Mesothelial cell of epicardium (in vitro differentiated cells): ENCODE results near the gene AGBL3. TPM values are rescaled to one million over a fixed set of nuclear protein-coding genes. Genes with fewer than 3 reads are reported as not detected.

Experiments used
- DNase-seq, 2 experiments: peaks; one replicate each; pipeline ENCODE4 v3.0.0; 2021; ENCODE audit warnings: low spot score in 2 of 2; ENCODE audit not compliant: unreplicated experiment in 2 of 2
- H3K27ac Mint-ChIP-seq: 2 replicates; pipeline ENCODE4 v1.8.0; 2021; ENCODE audit warnings: mixed read lengths
- H3K27me3 Mint-ChIP-seq: 2 replicates; pipeline ENCODE4 v1.8.0; 2021; ENCODE audit warnings: low read depth, mixed read lengths
- H3K36me3 Mint-ChIP-seq: 2 replicates; pipeline ENCODE4 v1.8.0; 2021; ENCODE audit warnings: mixed read lengths
- H3K4me1 Mint-ChIP-seq: 2 replicates; pipeline ENCODE4 v1.8.0; 2021; ENCODE audit warnings: mixed read lengths
- H3K4me3 Mint-ChIP-seq: 2 replicates; pipeline ENCODE4 v1.8.0; 2021; ENCODE audit warnings: mild to moderate bottlenecking, moderate library complexity, mixed read lengths
- H3K9me3 Mint-ChIP-seq: 2 replicates; pipeline ENCODE4 v1.8.0; 2021; ENCODE audit warnings: mixed read lengths
- total RNA-seq: library from RNA; stranded (reverse); gene quantifications from 3 replicates; pipeline ENCODE4 v1.2.1, GENCODE V29; 2021
- TF ChIP-seq, protein P1 (sequence below): fragments of 200-600 bp; sonication (generic); IDR thresholded peaks from one replicate; pipeline ENCODE4 v1.5.0; 2021; ENCODE audit warnings: antibody characterized with exemption; ENCODE audit not compliant: unreplicated experiment

Gene AGBL3
- total RNA-seq, result 2.2 to 3.7 TPM (median 2.3 TPM) in 3 replicates

DNA sequence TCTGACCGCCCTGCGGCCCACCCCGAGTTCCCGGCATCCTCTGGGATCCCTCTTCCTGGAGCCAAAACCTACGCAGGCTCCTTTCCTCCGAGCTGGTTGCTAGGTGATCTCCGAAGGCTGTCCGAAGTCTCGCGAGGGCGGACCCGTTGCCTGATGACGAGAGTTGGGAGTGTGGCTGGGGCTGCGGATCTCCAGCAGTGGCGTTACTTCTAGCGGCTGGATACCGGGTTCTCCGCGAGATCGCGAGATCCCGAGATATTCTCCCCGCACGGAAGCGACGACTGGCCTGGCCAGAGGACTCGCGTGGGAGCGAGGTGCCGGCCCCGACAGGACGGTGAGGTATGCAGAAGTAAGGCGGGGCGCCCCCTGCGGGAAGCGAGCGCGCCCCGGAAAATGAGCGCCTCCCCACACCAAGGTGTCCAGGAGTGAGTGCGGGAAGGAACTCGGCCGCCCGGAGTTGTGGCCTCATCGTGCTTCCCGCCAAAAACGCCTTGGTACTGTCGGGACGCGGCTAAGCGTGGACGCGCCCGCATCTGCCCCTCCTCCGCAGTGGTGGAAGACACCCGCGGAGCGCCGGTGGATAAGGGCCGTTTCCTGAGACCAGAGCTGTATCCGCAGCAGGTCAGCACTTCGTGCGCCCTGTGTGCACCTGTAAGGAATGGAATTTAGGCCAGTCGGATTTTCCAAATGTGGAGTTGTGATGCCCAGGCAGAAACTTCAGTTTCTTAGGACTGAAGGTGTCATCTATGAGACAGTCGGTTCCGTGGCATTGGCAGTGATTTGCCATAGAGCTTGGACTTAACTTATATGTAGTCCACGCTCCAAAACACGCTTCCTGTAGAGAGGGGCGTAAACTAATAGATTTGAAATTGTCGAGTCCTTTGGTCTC is at the start of gene AGBL3:
Gene AGBL3 (plus strand): TSS at position 146 of the 889 bp plus-strand sequence. CDS start 1,426 bp downstream, outside the sequence.
- DNase-seq, result peak; percentile 83 to 90
- Mint-ChIP-seq H3K4me1 (peaks cover 34% of the 10 kb centered on the region), H3K27me3 (no peaks in the 10 kb centered on the region), H3K36me3 (peaks cover 10% of the 10 kb centered on the region), H3K4me3 (peak within 1 kb of the TSS; percentile 94), H3K27ac (peak within 1 kb of the TSS; percentile 97), H3K9me3 (no peaks in the 10 kb centered on the region)
- TF ChIP-seq, protein P1, sequence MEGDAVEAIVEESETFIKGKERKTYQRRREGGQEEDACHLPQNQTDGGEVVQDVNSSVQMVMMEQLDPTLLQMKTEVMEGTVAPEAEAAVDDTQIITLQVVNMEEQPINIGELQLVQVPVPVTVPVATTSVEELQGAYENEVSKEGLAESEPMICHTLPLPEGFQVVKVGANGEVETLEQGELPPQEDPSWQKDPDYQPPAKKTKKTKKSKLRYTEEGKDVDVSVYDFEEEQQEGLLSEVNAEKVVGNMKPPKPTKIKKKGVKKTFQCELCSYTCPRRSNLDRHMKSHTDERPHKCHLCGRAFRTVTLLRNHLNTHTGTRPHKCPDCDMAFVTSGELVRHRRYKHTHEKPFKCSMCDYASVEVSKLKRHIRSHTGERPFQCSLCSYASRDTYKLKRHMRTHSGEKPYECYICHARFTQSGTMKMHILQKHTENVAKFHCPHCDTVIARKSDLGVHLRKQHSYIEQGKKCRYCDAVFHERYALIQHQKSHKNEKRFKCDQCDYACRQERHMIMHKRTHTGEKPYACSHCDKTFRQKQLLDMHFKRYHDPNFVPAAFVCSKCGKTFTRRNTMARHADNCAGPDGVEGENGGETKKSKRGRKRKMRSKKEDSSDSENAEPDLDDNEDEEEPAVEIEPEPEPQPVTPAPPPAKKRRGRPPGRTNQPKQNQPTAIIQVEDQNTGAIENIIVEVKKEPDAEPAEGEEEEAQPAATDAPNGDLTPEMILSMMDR, result peak; percentile 42

DNA sequence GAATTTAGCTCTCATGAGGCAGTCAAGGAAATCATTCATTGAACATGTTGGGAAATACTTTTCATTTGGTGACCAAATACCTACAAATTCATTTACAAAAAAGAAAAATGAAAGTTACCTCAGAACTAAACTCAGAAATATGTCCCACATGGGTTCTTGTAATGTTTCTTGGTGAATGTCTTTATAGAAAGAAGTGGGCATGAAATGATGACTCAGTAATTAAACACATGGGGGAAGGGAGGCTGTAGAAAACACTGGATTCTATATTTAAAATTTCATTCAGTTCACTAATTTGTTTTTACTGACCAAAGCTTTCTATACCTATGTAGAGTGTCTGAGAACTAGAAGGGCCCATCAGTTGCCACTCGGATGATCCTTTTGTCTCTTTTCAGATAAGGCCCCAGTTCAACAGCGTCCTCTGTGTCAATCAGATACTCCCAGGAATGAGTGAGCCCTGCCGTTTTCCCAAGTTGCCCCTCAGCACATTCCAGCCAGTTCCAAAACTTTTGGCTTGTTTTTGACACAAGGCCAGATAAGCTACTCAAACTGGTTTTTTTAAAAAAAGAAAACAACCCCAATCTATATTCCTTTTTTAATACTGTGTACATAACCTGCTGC is 49.3 kb upstream of the AGBL3 start:
- Mint-ChIP-seq H3K4me1 (peaks cover 54% of the 10 kb centered on the region), H3K27me3 (no peaks in the 10 kb centered on the region), H3K36me3 (peaks cover 51% of the 10 kb centered on the region), H3K27ac (peak overlapping the region; percentile 57), H3K9me3 (peaks cover 2% of the 10 kb centered on the region), H3K4me3 (no peak overlapping the region)
- DNase-seq, result no peak
- TF ChIP-seq, protein P1, result no peak

DNA sequence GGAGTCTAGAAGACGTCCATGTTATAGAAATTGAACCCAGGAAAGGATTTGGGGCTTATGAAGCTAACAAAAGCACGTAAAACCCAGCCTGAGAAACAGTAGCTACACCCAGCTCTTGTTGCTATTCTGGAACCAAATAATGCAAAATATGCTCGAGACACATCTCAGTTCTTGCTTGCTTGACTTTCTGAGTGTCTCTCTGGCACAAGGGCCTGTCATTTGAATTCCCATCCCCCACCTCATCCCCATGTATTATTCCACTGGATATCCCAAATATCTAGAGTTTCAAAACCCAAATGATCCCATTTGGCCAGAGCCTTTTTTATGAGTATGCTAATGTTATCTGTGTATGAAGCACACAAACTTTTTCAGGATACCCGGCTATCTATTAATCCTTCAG is 48.2 kb upstream of the AGBL3 start:
- Mint-ChIP-seq H3K9me3 (no peaks in the 10 kb centered on the region), H3K27ac (peak overlapping the region; percentile 81), H3K36me3 (peaks cover 46% of the 10 kb centered on the region), H3K4me3 (no peak overlapping the region), H3K27me3 (no peaks in the 10 kb centered on the region), H3K4me1 (peaks cover 55% of the 10 kb centered on the region)
- TF ChIP-seq, protein P1, result no peak
- no peak for DNase-seq

DNA sequence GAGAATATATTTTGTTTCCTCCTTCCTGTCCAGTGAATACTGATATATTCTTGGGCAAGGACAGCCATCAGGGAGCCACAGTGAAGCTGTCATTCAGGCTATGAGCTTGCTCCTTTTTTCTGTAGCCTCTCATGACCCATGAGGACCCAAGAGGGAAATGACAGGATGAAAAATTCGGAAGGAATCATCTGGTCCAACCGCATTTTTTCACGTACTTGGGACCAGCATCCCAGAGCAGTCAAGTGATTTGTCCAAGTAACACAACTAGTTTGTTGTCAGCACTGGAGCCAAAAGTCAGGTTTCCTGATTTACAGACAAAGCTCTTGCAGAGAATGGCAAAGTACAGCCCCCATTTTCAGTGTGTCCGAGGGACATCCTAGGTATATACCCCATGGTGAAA is 47.2 kb upstream of the AGBL3 start:
- no peaks in the 10 kb centered on the region for H3K27me3 Mint-ChIP-seq
- TF ChIP-seq, protein P1, result no peak
- H3K9me3 Mint-ChIP-seq, result no peaks in the 10 kb centered on the region
- H3K4me3 Mint-ChIP-seq, result no peak overlapping the region
- no peak for DNase-seq
- peaks cover 41% of the 10 kb centered on the region for H3K36me3 Mint-ChIP-seq
- H3K27ac Mint-ChIP-seq, result peak overlapping the region; percentile 81
- peaks cover 55% of the 10 kb centered on the region for H3K4me1 Mint-ChIP-seq

DNA sequence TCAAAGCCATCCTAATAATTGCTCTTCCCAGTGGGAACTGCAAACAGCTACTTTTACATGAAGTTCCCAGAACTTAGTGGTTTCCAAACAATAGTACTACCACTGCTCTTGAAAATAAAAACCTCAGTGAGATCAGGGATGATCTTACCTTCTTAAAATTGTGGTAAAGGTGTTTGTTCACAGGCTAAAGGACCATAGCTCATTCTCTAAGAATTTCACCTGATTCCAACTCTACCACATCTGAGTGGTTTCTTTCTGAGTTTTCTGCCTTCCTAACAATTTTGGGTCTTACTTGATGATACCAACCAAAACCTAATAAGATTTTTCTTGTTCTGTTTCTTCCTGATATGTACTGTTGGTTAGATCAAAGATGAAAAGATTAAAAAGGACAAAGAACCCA is 45.6 kb upstream of the AGBL3 start:
- TF ChIP-seq, protein P1, result no peak
- H3K36me3 Mint-ChIP-seq, result peaks cover 33% of the 10 kb centered on the region

More for the DNA sequence above, 45.6 kb upstream of the AGBL3 start:
- Mint-ChIP-seq H3K4me3 (no peak overlapping the region), H3K4me1 (peaks cover 55% of the 10 kb centered on the region), H3K27ac (peak overlapping the region; percentile 97), H3K27me3 (no peaks in the 10 kb centered on the region), H3K9me3 (no peaks in the 10 kb centered on the region)
- DNase-seq, result no peak
